Tibial nerve (tissue), 4 donors: ENCODE data around the gene PCDHGA3.

ENCODE experiments used
- EP300 ChIP-seq, 2 donors: sonication (generic); formaldehyde crosslinking; IDR thresholded peaks; one replicate each; pipeline ENCODE4 v1.6.1; 2017; ENCODE audit warnings: antibody characterized with exemption in 2 of 2, mild to moderate bottlenecking in 1 of 2
- POLR2A ChIP-seq, 2 donors: fragments of 450-650 bp; IDR thresholded peaks; one replicate each; pipeline ENCODE4 v1.6.1; 2017; ENCODE audit warnings: antibody characterized with exemption in 2 of 2, mild to moderate bottlenecking in 2 of 2, moderate library complexity in 2 of 2
- TF ChIP-seq, protein P1 (sequence below), 5 experiments: fragments of 200-600 bp in 3 of 5; fragments of 450-650 bp in 2 of 5; sonication (generic) in 3 of 5; IDR thresholded peaks; one replicate each; pipeline ENCODE4 v1.5.1; 2016 to 2019; ENCODE audit warnings: antibody characterized with exemption in 5 of 5, mild to moderate bottlenecking in 3 of 5, moderate library complexity in 2 of 5

GRCh38 chr5:141320225-141321169 lies 23.1 kb upstream of the PCDHGA3 start, which contains the start of gene TAF7:
- TF ChIP-seq, protein P1, sequence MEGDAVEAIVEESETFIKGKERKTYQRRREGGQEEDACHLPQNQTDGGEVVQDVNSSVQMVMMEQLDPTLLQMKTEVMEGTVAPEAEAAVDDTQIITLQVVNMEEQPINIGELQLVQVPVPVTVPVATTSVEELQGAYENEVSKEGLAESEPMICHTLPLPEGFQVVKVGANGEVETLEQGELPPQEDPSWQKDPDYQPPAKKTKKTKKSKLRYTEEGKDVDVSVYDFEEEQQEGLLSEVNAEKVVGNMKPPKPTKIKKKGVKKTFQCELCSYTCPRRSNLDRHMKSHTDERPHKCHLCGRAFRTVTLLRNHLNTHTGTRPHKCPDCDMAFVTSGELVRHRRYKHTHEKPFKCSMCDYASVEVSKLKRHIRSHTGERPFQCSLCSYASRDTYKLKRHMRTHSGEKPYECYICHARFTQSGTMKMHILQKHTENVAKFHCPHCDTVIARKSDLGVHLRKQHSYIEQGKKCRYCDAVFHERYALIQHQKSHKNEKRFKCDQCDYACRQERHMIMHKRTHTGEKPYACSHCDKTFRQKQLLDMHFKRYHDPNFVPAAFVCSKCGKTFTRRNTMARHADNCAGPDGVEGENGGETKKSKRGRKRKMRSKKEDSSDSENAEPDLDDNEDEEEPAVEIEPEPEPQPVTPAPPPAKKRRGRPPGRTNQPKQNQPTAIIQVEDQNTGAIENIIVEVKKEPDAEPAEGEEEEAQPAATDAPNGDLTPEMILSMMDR (IDR thresholded peaks at IDR 0.05) = peak; percentile 64 to 90 (median 83)
- TF ChIP-seq POLR2A (IDR thresholded peaks at IDR 0.05) (peak; percentile 96 to 99), EP300 (IDR thresholded peaks at IDR 0.05) (peak; percentile 70 to 99)
